Measurements from ENCODE around the gene SPACA6. TPM values are rescaled to one million over a fixed set of nuclear protein-coding genes. Genes with fewer than 3 reads are reported as not detected.
A peak's percentile ranks its signal among the peaks of the same experiment; 100 is the strongest.

SPACA6 gene
- polyA plus RNA-seq, 10 donors, result 4.5 to 13.3 (median 6.8) TPM

DNA sequence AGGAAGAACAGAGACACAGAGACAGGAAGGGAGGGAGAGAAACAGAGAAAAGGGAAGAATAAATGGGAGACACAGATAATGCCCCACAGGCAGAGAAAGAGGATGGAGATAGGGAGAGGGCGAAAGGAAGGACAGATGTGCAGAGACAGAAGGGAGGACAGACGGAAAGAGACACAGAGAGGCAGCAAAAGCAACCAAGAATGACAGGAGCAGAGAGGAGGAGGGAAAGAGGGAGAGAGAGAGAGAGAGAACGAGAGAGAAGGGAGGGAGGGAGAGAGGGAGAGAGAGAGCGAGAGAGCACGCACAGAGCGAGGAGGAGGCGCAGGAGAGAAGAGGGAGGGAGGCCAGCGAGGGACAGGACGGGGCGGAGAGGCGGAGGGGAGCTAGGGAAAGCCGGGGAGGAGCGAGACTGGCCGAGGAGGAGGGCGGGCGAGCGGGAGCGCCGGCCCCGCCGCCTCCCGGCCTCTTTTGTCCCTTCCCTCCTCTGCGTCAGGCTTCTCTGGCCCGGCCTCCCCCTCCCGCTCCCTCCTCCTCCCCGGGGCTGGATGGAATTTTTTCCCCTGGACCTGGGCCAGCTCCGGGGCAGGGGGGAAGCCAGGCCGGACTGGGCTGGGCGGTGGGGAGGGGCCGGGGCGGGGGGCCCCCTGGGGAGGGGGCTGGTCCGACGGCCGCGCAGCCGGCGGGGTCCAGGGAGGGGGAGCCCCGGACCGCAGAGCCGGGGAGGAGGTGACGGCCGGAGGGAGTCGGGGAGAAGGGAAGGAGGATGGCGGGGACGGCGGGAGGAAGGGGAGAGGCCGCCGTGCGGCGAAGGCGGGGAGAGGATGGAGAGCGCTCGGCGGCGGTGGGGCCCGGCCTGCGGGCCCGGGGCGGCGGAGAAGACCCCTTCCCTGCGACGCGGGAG lies 4.2 kb upstream of the SPACA6 start:
- DNase-seq, result peak; percentile 97 to 98 (median 97)

DNA sequence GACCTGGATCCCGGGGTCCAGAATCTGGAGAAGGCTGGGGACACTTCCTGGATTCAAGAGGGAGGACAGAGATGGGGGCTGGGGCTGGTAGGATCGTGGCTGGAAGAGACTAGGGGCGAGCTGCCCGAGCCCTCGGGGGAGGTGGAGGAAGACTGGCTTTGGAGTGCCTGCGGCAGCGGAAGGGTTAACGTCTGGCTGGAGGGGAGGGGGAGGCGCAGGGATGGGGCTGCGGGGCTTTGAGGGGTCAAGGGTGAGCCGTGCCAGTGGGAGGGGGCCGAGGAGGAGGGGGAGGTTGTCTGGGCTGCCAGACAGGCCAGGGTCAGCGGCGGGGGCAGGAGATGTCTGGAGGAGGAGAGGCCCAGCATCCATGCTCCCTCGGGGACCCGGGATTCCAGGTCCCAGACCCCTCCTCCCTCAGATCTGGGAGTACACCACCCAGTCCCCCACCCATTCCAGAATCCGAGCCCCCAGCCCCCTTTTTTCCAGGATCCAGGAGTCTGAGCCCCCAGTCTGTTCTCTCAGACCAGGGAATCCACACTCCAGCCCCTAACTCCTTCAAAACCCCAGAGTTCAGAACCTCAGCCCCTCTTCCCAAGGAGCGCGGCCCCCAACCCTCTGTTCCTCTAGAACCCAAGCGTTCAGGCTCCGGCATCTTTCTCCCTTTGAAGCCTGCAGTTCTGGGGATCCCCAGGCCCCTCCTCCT lies 3.2 kb upstream of the SPACA6 start:
- peak; percentile 38 to 89 (median 70) for DNase-seq

DNA sequence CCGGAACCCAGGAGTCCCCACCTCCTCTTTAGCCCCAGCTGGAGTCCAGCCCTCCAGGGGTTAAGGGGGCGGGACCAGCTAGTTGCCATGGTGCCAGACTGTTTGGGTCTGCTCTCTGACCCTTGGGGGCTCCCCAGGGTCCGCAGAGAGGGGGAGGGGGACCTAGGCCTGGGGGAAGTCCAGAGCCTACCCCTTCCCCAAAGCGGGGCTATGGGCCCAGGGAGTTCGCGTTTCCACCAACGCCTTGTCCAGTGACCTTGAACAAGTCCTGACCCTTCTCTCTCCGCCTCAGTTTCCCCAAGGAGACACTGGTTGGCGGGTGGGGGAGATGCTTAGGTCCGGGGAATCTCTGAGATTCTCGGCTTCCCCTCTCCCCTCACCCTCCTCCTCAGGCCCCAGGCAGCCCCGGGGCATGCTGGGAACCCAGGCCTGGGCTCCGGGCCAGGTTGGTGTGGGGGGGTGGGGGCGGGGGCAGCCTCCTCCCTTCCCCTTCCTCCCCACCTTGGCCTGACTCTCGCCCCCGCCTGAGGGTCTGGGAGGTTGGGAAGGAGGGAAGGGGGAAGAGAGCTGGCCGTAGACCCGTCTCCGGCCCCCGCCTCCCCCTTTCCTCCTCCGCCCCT lies 2.6 kb upstream of the SPACA6 start:
- peak; percentile 91 to 97 (median 93) for DNase-seq

DNA sequence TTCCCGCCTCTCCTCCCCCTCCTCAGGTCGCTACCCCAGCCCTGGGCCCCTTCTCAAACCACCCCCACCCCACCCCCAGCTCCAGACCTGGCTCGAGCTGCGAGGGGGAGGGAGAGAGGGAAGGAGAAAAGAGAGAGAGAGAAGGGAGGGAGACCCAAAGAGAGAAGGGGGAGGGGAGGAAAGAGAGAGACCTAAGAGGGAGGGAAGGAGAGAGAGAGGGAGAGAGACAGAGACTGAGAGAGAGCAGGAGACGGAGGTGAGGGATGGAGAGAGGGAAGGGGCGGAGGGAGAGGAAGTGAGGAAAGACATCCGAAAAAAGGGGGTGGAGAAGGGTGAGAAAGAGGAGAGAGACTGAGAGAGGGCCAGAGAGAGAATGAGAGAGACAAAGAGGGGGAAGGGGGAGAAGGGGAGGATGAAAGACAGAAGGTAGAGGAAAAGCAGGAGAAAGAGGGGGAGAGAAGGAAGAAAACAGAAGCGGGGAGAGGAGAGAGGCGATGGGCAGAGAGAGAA lies 2.0 kb upstream of the SPACA6 start:
- no peak for DNase-seq

DNA sequence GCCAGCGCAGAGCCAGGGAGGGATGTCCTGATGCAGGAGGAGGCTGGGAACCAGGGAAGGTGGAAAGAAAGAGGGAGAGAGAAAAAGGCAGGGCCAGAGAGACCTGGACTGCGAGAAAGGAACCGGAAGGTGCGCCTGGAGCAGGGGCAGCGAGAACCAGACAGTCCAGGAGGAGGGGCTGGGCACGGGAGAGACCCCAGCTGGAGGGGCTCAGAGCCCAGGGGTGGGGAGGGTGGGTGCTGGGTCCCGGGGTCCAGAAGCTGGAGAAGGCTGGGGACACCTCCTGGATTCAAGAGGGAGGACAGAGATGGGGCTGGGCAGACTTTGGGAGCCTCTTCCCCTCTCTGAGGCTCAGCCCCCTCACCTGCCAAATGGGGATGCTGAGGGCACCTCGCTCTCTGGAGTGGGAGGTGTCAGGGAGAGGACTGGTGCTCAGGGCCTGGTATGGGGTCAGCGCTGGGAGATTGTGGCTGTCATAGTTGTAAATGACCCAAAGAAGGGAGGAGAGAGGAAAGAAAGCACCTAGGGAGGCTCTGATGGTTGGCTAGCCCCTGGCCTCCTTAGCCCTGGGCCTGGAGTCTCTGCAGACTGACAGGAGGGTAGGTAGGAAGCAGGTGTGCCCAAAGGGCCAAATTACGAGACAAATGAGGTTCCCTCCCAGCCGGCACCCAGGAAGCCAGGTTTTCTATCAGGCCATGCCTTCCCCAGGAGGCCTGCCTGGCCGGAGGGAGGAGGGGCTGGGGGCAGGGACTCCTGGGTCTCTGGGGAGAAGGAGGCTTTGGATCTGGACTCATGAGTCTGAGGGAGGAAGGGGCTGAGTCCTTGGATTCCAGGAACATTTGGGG lies 1.3 kb upstream of the SPACA6 start:
- no peak for DNase-seq

DNA sequence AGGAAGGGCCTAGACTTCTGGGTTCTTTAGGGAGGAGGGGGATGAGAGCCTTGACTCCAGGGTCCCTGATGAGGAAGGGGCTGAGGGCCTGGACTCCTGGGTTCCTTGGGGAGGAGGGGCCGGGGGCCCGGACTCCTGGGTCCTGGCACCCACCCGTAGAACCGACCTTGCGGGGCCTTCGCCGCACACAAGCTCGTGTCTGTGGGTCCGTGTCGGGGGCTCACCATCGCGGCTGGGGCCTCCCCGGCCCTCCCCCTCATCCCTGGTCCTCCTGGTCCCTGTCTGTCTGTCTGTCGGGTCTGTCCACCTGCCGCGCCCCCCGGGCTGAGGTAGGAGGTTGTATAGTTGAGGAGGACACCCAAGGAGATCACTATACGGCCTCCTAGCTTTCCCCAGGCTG lies 662 bp upstream of the SPACA6 start:
- no peak for DNase-seq

DNA sequence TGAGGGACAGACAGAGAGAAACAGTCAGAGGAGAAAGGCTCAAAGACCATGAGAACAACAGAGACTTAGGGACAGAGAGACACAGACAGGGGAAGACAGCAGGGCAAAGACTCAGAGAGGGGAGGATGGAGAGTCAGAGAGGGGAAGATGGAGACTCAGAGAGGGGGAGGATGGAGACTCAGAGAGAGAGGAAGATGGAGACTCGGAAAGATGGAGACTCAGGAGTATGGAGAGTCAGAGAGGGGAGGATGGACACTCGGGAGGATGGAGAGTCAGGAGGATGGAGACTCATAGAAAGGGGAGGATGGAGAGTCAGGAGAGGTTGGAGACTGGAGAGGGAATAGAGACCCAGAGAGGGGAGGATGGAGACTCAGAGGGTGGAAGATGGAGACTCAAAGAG lies 689 bp downstream of the SPACA6 start:
- DNase-seq, result no peak

DNA sequence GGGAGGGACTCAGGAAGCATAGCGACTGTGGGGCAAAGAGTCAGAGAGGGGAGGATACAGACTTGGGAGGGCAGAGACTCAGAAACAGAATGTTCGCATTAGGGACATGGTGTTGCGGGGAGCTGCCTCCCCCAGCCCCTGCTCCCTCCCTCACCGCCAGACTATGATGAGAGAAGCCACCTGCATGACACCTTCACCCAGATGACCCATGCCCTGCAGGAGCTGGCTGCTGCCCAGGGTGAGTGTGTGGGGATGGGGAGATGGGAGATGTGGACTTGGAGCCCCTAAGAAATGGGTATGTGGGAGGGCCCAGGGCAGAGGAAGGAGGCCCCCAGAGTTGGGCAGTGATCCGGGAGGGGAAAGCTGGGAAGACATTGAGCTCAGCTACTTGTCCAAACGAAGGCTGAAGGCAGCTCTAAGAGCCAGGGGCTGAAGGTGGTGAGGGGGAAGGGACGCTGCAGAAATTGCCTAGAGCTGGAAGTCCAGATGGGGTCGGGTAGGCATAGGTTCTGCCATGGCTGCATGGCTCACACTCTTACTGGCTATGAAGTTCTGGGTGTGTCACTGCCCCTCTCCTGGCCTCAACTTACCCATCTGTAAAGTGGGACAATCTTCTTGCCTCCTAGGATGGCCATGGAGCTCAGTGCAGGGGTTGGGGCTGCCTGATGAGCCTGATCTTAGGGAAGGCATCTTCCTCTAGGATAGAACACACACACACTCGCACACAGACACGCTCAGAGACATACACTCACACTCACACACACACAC lies 1.4 kb downstream of the SPACA6 start:
- DNase-seq, result no peak

DNA sequence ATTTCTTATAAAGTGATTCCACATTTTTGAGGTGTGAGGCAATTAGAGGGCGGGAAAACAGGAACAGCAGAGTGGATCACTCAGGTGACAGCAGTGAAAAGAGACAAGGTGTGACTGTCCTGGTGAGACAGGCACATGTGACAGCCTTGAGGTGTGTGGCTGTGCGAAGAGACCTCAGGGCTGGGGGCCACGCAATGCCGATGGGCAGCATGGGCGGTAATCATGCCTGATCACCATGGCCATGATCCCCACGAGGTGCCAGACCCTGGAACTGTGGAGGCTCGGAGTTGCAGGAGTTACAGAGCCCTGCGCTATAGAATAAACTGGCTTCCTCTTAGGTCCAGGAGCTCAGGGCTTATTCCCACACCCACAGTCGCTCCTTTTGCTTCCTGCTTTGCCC lies 2.0 kb downstream of the SPACA6 start:
- no peak for DNase-seq

DNA sequence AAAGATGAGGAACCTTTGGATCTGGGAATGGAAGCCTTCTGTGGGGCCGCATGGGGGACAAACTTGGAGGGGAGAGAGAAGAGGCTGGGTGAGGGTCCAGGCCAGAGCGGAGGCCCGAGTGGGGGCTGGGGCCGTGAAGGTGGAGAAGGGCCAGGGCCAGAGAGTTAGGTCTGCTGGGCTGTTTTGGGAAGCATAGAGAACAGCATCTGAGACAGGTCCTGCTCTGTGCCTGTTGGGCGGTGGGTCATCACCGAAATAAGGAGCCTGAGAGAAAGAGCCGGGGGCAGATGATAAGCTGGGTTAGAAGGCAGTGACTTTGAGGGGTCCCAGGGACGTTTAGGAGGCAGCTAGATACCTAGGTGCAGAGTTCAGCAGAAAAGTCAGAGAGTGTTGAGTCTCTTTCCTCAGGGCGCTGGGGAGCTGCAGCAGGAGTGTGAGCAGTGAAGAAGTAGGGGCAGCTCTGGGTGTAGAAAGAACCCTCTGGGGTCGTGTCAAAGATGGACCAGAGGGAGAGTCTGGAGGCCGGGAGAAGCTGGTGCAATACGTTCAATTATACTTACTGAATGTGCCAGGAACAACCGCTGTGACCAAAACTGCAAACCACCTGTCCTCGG lies 2.7 kb downstream of the SPACA6 start:
- no peak for DNase-seq

DNA sequence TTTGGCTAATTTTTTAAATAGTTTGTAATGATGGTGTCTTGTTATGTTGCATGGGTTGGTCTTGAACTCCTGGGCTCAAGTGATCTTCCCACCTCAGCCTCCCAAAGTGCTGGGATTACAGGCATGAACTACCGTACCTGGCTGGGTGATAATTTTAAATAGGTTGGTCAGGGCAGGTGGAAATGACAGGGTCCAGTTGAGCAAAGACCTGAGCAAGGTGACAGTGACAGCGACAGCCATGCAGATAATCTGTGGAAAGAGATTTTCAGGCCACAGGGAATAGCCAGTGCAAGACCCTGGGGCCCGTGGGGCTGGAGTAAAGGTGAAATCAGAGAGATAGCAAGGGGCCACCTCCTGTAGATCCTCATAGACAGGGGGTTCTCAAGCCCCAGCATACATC lies 3.5 kb downstream of the SPACA6 start:
- no peak for DNase-seq

DNA sequence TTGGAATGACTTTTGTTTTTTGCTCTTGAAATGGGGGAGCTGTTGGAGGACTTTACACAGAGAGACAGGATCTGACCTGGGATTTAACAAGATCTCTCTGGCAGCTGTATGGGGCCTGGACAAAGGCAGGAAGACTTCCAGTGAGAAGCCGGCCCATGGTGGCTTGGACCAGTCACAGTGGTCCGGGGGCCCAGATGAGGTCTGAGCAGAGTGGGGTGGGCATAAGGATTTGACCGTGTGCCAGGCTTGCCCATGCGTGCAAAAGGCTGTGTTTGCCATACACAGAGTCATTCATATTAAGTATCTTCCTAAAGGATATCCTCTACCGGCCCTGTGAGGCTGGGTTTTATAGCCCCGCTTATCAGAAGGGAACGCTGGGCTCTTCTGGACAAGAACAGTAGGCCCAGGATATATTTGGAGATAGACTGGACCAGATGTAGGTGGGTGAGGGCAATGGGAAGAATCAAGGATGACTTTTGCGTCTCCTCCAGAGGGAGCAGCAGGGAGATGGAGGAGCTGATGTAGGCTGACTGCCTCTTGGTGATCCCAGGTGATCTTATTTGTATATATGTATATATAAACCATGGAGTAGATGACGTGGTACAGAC lies 4.1 kb downstream of the SPACA6 start:
- DNase-seq, result no peak

DNA sequence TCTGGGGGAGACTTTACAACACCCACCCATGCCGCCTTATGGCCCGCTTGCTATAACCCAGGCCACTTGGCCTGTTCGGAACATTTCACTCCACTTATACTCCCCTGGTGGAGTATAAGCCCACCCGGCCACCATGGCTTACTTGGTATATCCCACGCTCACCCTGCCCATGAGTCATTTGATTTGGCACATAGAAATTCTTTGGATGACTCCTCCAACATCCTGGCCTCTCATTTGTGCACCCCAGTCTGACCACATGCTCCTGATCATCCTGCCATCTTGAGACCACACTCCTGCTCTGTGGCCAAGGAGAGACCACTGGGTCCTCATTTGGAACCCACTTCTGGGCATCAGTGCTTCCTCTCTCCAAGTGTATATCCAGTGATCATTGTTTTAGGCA lies 5.2 kb downstream of the SPACA6 start:
- DNase-seq, result no peak

DNA sequence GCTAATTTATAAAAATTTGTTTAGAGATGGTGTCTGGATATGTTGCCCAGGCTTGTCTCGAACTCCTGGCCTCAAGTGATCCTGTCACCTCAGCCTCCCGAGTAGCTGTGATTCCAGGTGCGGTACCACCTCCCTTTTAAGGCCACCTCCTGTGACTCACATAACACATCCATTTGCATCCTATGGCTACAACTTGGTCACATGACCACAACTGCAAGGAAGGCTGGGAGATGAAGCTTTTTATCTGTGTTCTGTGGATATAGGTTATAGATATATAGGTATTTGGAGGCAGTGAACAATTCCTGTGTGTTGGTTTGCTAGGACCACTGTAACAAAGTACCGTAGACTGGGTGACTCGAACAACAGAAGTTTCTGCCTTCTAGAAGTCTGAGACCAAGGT lies 6.0 kb downstream of the SPACA6 start:
- no peak for DNase-seq

DNA sequence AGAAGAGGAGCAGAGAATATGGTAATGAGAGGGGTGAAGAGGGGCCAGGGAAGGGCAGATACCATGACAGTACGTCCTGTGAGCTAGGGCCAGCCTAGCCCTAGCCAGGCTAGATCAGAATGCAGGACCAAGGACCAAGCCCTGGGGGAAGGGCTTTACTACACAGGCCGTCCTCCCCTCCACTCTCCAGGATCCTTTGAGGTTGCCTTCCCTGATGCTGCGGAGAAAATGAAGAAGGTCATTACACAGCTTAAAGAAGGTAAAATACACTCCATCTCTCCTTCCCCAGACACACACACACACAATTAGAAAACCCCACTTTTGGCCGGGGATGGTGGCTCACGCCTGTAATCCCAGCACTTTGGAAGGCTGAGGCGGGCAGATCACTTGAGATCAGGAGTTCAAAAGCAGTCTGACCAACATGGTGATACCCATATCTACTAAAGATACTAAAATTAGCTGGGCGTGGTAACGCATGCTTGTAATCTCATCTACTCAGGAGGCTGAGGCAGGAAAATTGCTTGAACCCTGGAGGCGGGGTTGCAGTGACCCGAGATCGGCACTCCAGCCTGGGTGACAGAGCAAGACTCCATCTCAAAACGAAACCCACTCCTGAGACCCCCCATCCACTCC lies 8.5 kb downstream of the SPACA6 start:
- no peak for DNase-seq

DNA sequence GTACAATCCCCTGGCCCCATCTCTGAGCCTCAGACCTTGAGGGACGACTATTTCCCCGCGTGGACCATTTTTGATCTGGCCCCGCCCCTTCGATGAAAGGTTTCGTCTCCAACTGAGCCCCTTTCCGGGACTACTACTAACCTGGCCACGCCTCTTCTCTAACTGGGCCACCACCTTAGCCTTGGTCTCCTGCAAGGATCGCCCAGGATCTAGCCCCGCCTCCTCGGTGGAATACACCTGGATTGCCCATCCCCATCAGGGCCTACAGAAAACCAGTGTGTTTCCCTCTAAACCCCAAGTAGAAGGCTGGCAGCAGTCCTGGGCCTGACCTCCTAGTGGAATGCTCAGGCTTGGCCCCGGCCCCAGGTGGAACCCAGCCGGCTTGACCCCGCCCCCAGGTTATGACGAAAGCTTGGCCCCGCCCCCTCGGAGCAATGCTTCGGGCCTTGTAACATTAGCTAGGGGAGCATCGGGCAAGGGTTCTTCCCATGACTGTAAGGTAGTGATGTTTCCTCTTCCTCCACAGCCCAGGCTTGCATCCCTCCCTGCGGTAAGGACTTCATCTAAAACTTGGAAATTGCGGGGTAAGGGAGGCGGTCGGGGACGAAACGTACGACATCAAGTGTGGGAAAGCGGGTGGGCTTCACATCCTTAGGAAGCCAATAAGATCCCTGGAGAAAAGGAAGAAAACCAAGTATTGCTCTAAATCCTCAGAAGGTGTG lies 9.1 kb downstream of the SPACA6 start:
- peak; percentile 30 to 69 (median 56) for DNase-seq

DNA sequence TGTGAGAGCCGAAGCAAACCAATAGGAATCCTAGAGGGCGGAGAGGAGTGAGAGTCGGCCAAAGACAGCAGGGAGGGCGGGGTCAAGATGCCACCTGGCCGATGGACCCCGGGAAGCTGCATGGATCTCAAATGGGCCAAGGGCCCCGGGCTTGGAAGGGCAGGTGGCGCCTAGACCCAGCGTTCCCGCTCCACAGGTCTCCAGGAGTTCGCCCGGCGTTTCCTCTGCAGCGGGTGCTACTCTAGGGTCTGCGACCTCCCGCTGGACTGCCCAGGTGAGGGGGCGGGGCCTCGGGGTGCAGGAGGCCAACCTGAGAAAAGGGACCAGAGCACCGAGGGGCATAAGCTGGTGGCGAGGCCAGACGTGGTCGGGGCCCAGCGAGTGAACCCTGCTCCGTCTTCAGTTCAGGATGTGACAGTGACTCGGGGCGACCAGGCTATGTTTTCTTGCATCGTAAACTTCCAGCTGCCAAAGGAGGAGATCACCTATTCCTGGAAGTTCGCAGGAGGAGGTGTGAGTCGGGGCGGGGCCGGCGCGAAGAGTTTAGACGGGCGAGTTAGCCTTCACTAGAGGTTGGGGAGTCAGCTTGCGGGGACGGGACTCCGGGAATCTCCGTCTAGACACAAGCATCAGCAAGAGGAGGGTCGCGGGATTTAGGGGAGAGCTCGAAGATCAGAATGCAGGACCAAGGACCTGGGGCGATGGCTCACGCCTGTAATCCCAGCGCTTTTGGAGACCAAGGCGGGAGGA lies 9.9 kb downstream of the SPACA6 start:
- no peak for DNase-seq
